IMR-90 (cell line): ENCODE results near the gene CCDC179. TPM values are rescaled to one million over a fixed set of nuclear protein-coding genes. Genes with fewer than 3 reads are reported as not detected.

ENCODE experiments used
- ATAC-seq: fragments of 200-7000 bp; cut with Tn5 transposase; 2 replicates; pipeline ENCODE4 v1.9.1; 2020; ENCODE audit warnings: low read depth, mild to moderate bottlenecking, moderate library complexity
- BruUV-seq: library from RNA; stranded (reverse); fragments of 400-500 nt; replicated peaks from 2 replicates; lab custom pipeline; 2021; lab: Mats Ljungman, UMichigan
- CTCF ChIA-PET: fragments of 300-600 bp; formaldehyde crosslinking; extraction: SDS; loops from one replicate; lab custom pipeline; 2021; ENCODE audit warnings: antibody characterized with exemption; lab: Yijun Ruan, JAX
- POLR2A ChIA-PET: fragments of 300-600 bp; sonication (Branson Sonifier 250); formaldehyde crosslinking; loops from one replicate; lab custom pipeline; 2022; ENCODE audit warnings: antibody characterized with exemption; ENCODE audit not compliant: unreplicated experiment; lab: Charles Lee
- DNase-seq: peaks from one replicate; pipeline ENCODE4 v3.0.0; 2013
- H2AFZ ChIP-seq: replicated peaks from 2 replicates; pipeline ENCODE3; 2013; ENCODE audit warnings: low read length, mild to moderate bottlenecking; ENCODE audit not compliant: poor library complexity
- H2AK5ac ChIP-seq: 2 replicates; pipeline ENCODE4 v1.6.1; 2013; ENCODE audit warnings: low read depth, low read length, inconsistent platforms
- H2AK9ac ChIP-seq: replicated peaks from 2 replicates; pipeline ENCODE3; 2013; ENCODE audit warnings: mild to moderate bottlenecking, low read depth, low read length, moderate library complexity; ENCODE audit not compliant: poor library complexity
- H2BK120ac ChIP-seq: 2 replicates; pipeline ENCODE4 v1.6.1; 2013; ENCODE audit warnings: low read depth, low read length, inconsistent platforms
- H2BK15ac ChIP-seq: 3 replicates; pipeline ENCODE4 v1.6.1; 2013; ENCODE audit warnings: low read depth, low read length, inconsistent platforms
- H2BK20ac ChIP-seq: 2 replicates; pipeline ENCODE4 v1.6.1; 2013; ENCODE audit warnings: low read depth, mild to moderate bottlenecking, inconsistent platforms, low read length, moderate library complexity
- H2BK5ac ChIP-seq: 2 replicates; pipeline ENCODE4 v1.6.1; 2013; ENCODE audit warnings: mild to moderate bottlenecking, low read depth, low read length, inconsistent platforms; ENCODE audit not compliant: poor library complexity, severe bottlenecking
- H3K14ac ChIP-seq: replicated peaks from 2 replicates; pipeline ENCODE4 v1.6.1; 2013; ENCODE audit warnings: low read depth, low read length, inconsistent platforms
- H3K18ac ChIP-seq: 2 replicates; pipeline ENCODE4 v1.6.1; 2013; ENCODE audit warnings: low read depth, low read length, control low read depth
- H3K23ac ChIP-seq: 2 replicates; pipeline ENCODE4 v1.6.1; 2013; ENCODE audit warnings: low read depth, low read length, inconsistent platforms
- H3K27ac ChIP-seq: 2 replicates; pipeline ENCODE4 v1.5.1; 2013; ENCODE audit warnings: mild to moderate bottlenecking, control low read depth, low read length; ENCODE audit not compliant: insufficient read depth
- H3K27me3 ChIP-seq: 2 replicates; pipeline ENCODE4 v1.6.1; 2013; ENCODE audit warnings: low read length; ENCODE audit not compliant: control insufficient read depth, insufficient read depth
- H3K36me3 ChIP-seq: 2 replicates; pipeline ENCODE4 v1.6.1; 2013; ENCODE audit warnings: low read length, mixed read lengths; ENCODE audit not compliant: control insufficient read depth, insufficient read depth
- H3K4ac ChIP-seq: 2 replicates; pipeline ENCODE4 v1.6.1; 2013; ENCODE audit warnings: low read depth, low read length, inconsistent platforms
- H3K4me1 ChIP-seq: 2 replicates; pipeline ENCODE4 v1.6.1; 2013; ENCODE audit warnings: low read length, mixed read lengths; ENCODE audit not compliant: control insufficient read depth, insufficient read depth
- H3K4me2 ChIP-seq: 2 replicates; pipeline ENCODE4 v1.6.1; 2013; ENCODE audit warnings: low read depth, mild to moderate bottlenecking, control low read depth, low read length, moderate library complexity
- H3K4me3 ChIP-seq: 2 replicates; pipeline ENCODE4 v1.5.1; 2013; ENCODE audit warnings: low read depth, mild to moderate bottlenecking, control low read depth, low read length, moderate library complexity; ENCODE audit not compliant: insufficient read depth
- H3K56ac ChIP-seq: 2 replicates; pipeline ENCODE4 v1.6.1; 2013; ENCODE audit warnings: low read length, inconsistent platforms; ENCODE audit not compliant: insufficient read depth; ENCODE audit errors: extremely low read depth
- H3K79me1 ChIP-seq, 2 experiments: 2 replicates each; pipeline ENCODE4 v1.6.1; 2013; ENCODE audit warnings: low read length in 2 of 2, inconsistent platforms in 1 of 2, low read depth in 1 of 2
- H3K9ac ChIP-seq: 2 replicates; pipeline ENCODE4 v1.6.1; 2013; ENCODE audit warnings: low read depth, low read length, control low read depth
- H3K9me1 ChIP-seq: 2 replicates; pipeline ENCODE4 v1.6.1; 2013; ENCODE audit warnings: low read length, inconsistent platforms; ENCODE audit not compliant: insufficient read depth
- H3K9me3 ChIP-seq: 2 replicates; pipeline ENCODE4 v1.6.1; 2013; ENCODE audit warnings: low read length; ENCODE audit not compliant: control insufficient read depth, insufficient read depth
- H4K20me1 ChIP-seq: 2 replicates; pipeline ENCODE4 v1.6.1; 2013; ENCODE audit warnings: low read length, inconsistent platforms; ENCODE audit not compliant: insufficient read depth
- H4K5ac ChIP-seq: 2 replicates; pipeline ENCODE4 v1.6.1; 2013; ENCODE audit warnings: mild to moderate bottlenecking, low read depth, low read length, control low read depth
- H4K8ac ChIP-seq, 2 experiments: 2 replicates each; pipeline ENCODE4 v1.6.1; 2013; ENCODE audit warnings: low read depth in 2 of 2, low read length in 2 of 2, control low read depth in 1 of 2, inconsistent platforms in 1 of 2
- H4K91ac ChIP-seq: 2 replicates; pipeline ENCODE4 v1.6.1; 2013; ENCODE audit warnings: low read depth, low read length, inconsistent platforms; ENCODE audit not compliant: insufficient read depth
- BHLHE40 ChIP-seq: fragments of 150-350 bp; IDR thresholded peaks from 2 replicates; pipeline ENCODE4 v1.6.1; 2016; ENCODE audit warnings: mild to moderate bottlenecking, low read depth, low read length
- CHD1 ChIP-seq: IDR thresholded peaks from 2 replicates; pipeline ENCODE4 v1.6.1; 2012; ENCODE audit warnings: low read depth, low read length, improper control_type of control experiment
- ELK1 ChIP-seq: fragments of 150-350 bp; IDR thresholded peaks from 2 replicates; pipeline ENCODE4 v1.6.1; 2016; ENCODE audit warnings: low read depth, mild to moderate bottlenecking, low read length, moderate library complexity, borderline replicate concordance
- FOS ChIP-seq: fragments of 150-350 bp; IDR thresholded peaks from 2 replicates; pipeline ENCODE4 v1.6.1; 2016; ENCODE audit warnings: low read depth, low read length
- MAFK ChIP-seq: IDR thresholded peaks from 2 replicates; pipeline ENCODE4 v1.6.1; 2012; ENCODE audit warnings: low read depth, low read length, improper control_type of control experiment
- MAZ ChIP-seq: IDR thresholded peaks from 2 replicates; pipeline ENCODE4 v1.6.1; 2012; ENCODE audit warnings: low read depth, mild to moderate bottlenecking, low read length, improper control_type of control experiment, moderate library complexity, borderline replicate concordance
- NFE2L2 ChIP-seq: fragments of 150-350 bp; IDR thresholded peaks from 2 replicates; pipeline ENCODE4 v1.6.1; 2016; ENCODE audit warnings: low read depth, mild to moderate bottlenecking, low read length
- POLR2A ChIP-seq: IDR thresholded peaks from 2 replicates; pipeline ENCODE4 v1.6.1; 2012; ENCODE audit warnings: mild to moderate bottlenecking, low read depth, low read length
- RCOR1 ChIP-seq: IDR thresholded peaks from 2 replicates; pipeline ENCODE4 v1.6.1; 2012; ENCODE audit warnings: mild to moderate bottlenecking, low read length, improper control_type of control experiment; ENCODE audit not compliant: insufficient replicate concordance
- RFX5 ChIP-seq: IDR thresholded peaks from 2 replicates; pipeline ENCODE4 v1.8.0; 2012; ENCODE audit warnings: low read depth, mild to moderate bottlenecking, low read length, moderate library complexity
- SMC3 ChIP-seq: fragments of 150-350 bp; IDR thresholded peaks from 2 replicates; pipeline ENCODE4 v1.6.1; 2016; ENCODE audit warnings: low read depth, mild to moderate bottlenecking, antibody characterized with exemption, low read length, moderate library complexity
- USF2 ChIP-seq: fragments of 150-350 bp; IDR thresholded peaks from 2 replicates; pipeline ENCODE4 v1.6.1; 2017; ENCODE audit warnings: mild to moderate bottlenecking, antibody characterized with exemption, low read length, low read depth
- WGBS, 2 experiments: methylation state at CpG; one replicate each; pipeline versions ENCODE4 v1.1.5 to v1.1.7; 2013; ENCODE audit warnings: missing lambda C conversion rate in 2 of 2; ENCODE audit not compliant: insufficient read length in 1 of 2; ENCODE audit errors: extremely low coverage in 2 of 2; 5-methylcytosine and 5-hydroxymethylcytosine counted together
- dilution Hi-C: fragments of 300-500 bp; cut with HindIII; formaldehyde crosslinking; loops from one replicate; pipeline ENCODE4 v1.14.3; 2018; ENCODE audit warnings: low sequenced_read_pairs; ENCODE audit not compliant: unreplicated experiment
- in situ Hi-C: fragments of 300-500 bp; cut with MboI; formaldehyde crosslinking; loops from 3 replicates; pipeline ENCODE4 v1.14.3; 2019; ENCODE audit warnings: low sequenced_read_pairs, inconsistent platforms, mixed read lengths
- intact Hi-C: fragments of 100-400 bp; cut with micrococcal nuclease; formaldehyde crosslinking; loops from 2 replicates; pipeline ENCODE4 v1.10.0; 2022
- polyA plus RNA-seq, 3 experiments: library from polyadenylated mRNA; depleted of rRNA; stranded (reverse); fragments of >200 nt; gene quantifications; 2 replicates each; pipeline ENCODE4 v1.2.3, GENCODE V29; 2012; ENCODE audit warnings: low replicate concordance in 1 of 3
- total RNA-seq: library from RNA; depleted of rRNA; stranded (reverse); fragments of >200 nt; gene quantifications from 2 replicates; pipeline ENCODE4 v1.2.3, GENCODE V29; 2012

CCDC179 gene
- total and polyA plus RNA-seq, 2 of the 4 experiments (the other 2 are of a cell fraction) = not detected

- no peak for TF ChIP-seq ELK1
These were observed 30.8 kb downstream of the CCDC179 start, which contains the start of gene SVIP (continued) for GRCh38 chr11:22829231-22830081.

GRCh38 chr11:22828373-22828772 is 31.9 kb downstream of the CCDC179 start:
- Histone ChIP-seq H3K36me3 (peaks cover 3% of the 10 kb centered on the region; the same call in 1 of the 2 replicates), H3K9me3 (no peaks in the 10 kb centered on the region), H3K4me3 (no peak overlapping the region), H3K9me1 (0 out of 2 replicates have a peak, but pooled peaks cover 3% of the 10 kb centered on the region), H4K8ac (no peak overlapping the region), H3K4me2 (peak overlapping the region; percentile 27; the same call in 1 of the 2 replicates), H4K20me1 (no peaks in the 10 kb centered on the region), H2AFZ (no peak overlapping the region), H2BK5ac (no peak overlapping the region), H3K9ac (no peak overlapping the region), H4K91ac (no peak overlapping the region), H3K4me1 (no peaks in the 10 kb centered on the region), H3K23ac (peak overlapping the region; percentile 71; the same call in 1 of the 2 replicates), H2BK15ac (no peak overlapping the region), H3K56ac (peak overlapping the region; percentile 11; the same call in 1 of the 2 replicates), H4K5ac (no peak overlapping the region), H2BK20ac (no peak overlapping the region), H3K79me1 (peaks cover 0 to 4% of the 10 kb centered on the region in 2 experiments; a peak in 3 of 4 replicates), H3K27ac (no peak overlapping the region), H3K14ac (no peak overlapping the region), H2AK5ac (no peak overlapping the region), H3K18ac (no peak overlapping the region), H3K27me3 (no peaks in the 10 kb centered on the region), H2BK120ac (no peak overlapping the region), H2AK9ac (no peak overlapping the region), H3K4ac (no peak overlapping the region)
- ATAC-seq (no peak), DNase-seq (no peak)
- POLR2A ChIA-PET = no interaction called here
- no CpG with 5 or more reads among the region's 6 CpGs for WGBS, 2 experiments
- BruUV-seq = TSS peak; percentile 68
- CTCF ChIA-PET = interaction anchor here (0.6 kb wide), 1 partner anchor 527 kb away, joined by 3 read pairs; no protein-coding TSS in a partner anchor
- TF ChIP-seq MAFK = no peak
- no peak for TF ChIP-seq ELK1
- TF ChIP-seq MAZ = no peak
- TF ChIP-seq SMC3 = no peak
- TF ChIP-seq BHLHE40 = no peak
- no peak for TF ChIP-seq POLR2A
- no peak for TF ChIP-seq RCOR1
- no peak for TF ChIP-seq RFX5
- no peak for TF ChIP-seq FOS
- TF ChIP-seq CHD1 = no peak
- no peak for TF ChIP-seq NFE2L2
- TF ChIP-seq USF2 = no peak
- in situ Hi-C loops (no loop called here), dilution Hi-C loops (no loop called here), intact Hi-C loops (loop anchor here (5.0 kb wide), 1 partner anchor 201 kb away; the partner anchor contains the start of gene FANCF)
